ENCODE data around the gene F2R. TPM values are rescaled to one million over a fixed set of nuclear protein-coding genes. Genes with fewer than 3 reads are reported as not detected.
"Not testable (repeated sequence)": the region's sequence is repeated elsewhere in the genome, so short reads cannot be mapped to it uniquely, and the experiment has no call there.

F2R gene
- total RNA-seq, 1 donor from 2014 or later: 25.1 TPM

- Mint-ChIP-seq H3K4me1 (ENCODE audit: low read depth) (no peaks in the 10 kb centered on the region), H3K4me3 (ENCODE audit: low read depth) (no peak overlapping the region), H3K27me3 (no peaks in the 10 kb centered on the region), H3K36me3 (ENCODE audit: insufficient read depth) (peaks cover 39% of the 10 kb centered on the region), H3K27ac (no peak overlapping the region), H3K9me3 (ENCODE audit: low read depth) (peaks cover 22% of the 10 kb centered on the region)
- DNase-seq (ENCODE audit: low spot score, unreplicated experiment): no peak
- no peak for TF ChIP-seq CTCF (IDR thresholded peaks at IDR 0.05; ENCODE audit: unreplicated experiment)
Measured at GRCh38 chr5:76733049-76733417, 17.1 kb downstream of the F2R start.

- H3K9me3 Mint-ChIP-seq (ENCODE audit: low read depth): no peaks in the 10 kb centered on the region
- peaks cover 15% of the 10 kb centered on the region for H3K36me3 Mint-ChIP-seq (ENCODE audit: insufficient read depth)
- no peaks in the 10 kb centered on the region for H3K27me3 Mint-ChIP-seq
- H3K4me1 Mint-ChIP-seq (ENCODE audit: low read depth): no peaks in the 10 kb centered on the region
- no peak overlapping the region for H3K27ac Mint-ChIP-seq
- TF ChIP-seq CTCF (IDR thresholded peaks at IDR 0.05; ENCODE audit: unreplicated experiment): no peak
- no peak overlapping the region for H3K4me3 Mint-ChIP-seq (ENCODE audit: low read depth)
- DNase-seq (ENCODE audit: low spot score, unreplicated experiment): no peak
Measured at GRCh38 chr5:76735762-76736545, 20.0 kb downstream of the F2R start.

GRCh38 chr5:76736679-76737556 lies 21.0 kb downstream of the F2R start:
- Mint-ChIP-seq H3K4me1 (ENCODE audit: low read depth) (no peaks in the 10 kb centered on the region), H3K36me3 (ENCODE audit: insufficient read depth) (peaks cover 15% of the 10 kb centered on the region), H3K4me3 (ENCODE audit: low read depth) (no peak overlapping the region), H3K27ac (no peak overlapping the region), H3K9me3 (ENCODE audit: low read depth) (no peaks in the 10 kb centered on the region), H3K27me3 (no peaks in the 10 kb centered on the region)
- no peak for DNase-seq (ENCODE audit: low spot score, unreplicated experiment)
- no peak for TF ChIP-seq CTCF (IDR thresholded peaks at IDR 0.05; ENCODE audit: unreplicated experiment)

GRCh38 chr5:76737846-76738245 lies 21.9 kb downstream of the F2R start:
- Mint-ChIP-seq H3K4me1 (ENCODE audit: low read depth) (no peaks in the 10 kb centered on the region), H3K4me3 (ENCODE audit: low read depth) (no peak overlapping the region), H3K27me3 (no peaks in the 10 kb centered on the region), H3K27ac (no peak overlapping the region), H3K36me3 (ENCODE audit: insufficient read depth) (peaks cover 9% of the 10 kb centered on the region), H3K9me3 (ENCODE audit: low read depth) (no peaks in the 10 kb centered on the region)
- no peak for TF ChIP-seq CTCF (IDR thresholded peaks at IDR 0.05; ENCODE audit: unreplicated experiment)
- no peak for DNase-seq (ENCODE audit: low spot score, unreplicated experiment)

- not testable (repeated sequence) for DNase-seq (ENCODE audit: low spot score, unreplicated experiment); H3K27ac Mint-ChIP-seq; H3K9me3 Mint-ChIP-seq (ENCODE audit: low read depth); H3K27me3 Mint-ChIP-seq; H3K4me1 Mint-ChIP-seq (ENCODE audit: low read depth); H3K4me3 Mint-ChIP-seq (ENCODE audit: low read depth); H3K36me3 Mint-ChIP-seq (ENCODE audit: insufficient read depth)
Measured at GRCh38 chr5:76741506-76741905, 25.6 kb downstream of the F2R start.

Measured in progenitor cell of endocrine pancreas (in vitro differentiated cells).